GM21723 (cell line): ENCODE results near the gene MACF1.
"Not testable (repeated sequence)": the region's sequence is repeated elsewhere in the genome, so short reads cannot be mapped to it uniquely, and the experiment has no call there.

Experiments
- ATAC-seq: cut with Tn5 transposase; IDR thresholded peaks from one replicate; pipeline ENCODE4 v1.9.1; 2021; ENCODE audit warnings: mild to moderate bottlenecking, moderate library complexity; ENCODE audit not compliant: unreplicated experiment

The MACF1 gene

DNA sequence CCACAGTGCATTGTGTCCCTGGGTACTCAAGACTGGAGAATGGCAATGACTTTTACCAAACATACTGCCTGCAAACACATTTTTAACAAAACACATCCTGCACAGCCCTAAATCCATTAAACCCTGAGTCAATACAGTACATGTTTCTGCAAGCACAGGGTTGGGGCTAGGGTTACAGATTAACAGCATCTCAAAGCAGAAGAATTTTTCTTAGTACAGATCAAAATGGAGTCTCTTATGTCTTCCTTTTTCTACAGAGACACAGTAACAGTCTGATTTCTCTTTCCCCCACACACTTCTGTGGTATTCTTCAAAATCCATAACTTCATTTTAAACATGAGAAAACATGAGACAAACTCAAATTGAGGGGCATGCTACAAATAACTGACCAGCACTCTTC lies 300.8 kb downstream of the MACF1 start:
- ATAC-seq = no peak

DNA sequence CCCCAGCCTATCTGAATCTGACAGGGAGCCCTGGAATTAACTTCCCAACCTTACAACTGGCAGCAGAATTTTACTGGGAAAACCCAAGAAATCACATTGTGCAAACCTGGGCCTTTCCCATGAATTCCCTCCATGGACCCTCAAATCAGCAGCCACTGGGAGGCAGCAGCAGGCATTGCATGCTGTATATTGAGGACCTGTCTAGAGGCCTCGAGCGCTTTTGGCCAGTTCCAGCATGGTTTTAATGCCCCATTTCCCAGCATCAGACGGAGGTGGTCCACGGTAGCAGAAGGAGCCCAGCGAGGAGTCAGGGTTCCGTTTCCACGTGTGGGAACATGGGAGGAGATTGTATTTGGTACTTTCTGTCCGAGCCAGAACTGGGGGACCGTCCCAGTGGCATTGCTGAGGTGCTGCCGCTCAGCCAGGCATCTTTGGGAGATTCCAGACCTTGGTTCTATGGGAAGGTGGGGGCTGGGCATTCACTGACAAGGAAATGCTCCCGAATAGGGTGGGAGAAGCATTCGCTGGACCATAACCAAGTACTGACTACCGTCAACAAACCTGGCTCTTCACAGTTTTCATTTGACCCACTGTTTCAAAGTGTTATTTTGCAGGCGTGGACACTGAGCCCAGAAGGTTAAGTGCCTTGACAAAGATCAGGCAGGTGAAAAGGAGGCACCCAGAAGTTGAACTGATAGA lies 302.9 kb downstream of the MACF1 start:
- ATAC-seq = no peak

DNA sequence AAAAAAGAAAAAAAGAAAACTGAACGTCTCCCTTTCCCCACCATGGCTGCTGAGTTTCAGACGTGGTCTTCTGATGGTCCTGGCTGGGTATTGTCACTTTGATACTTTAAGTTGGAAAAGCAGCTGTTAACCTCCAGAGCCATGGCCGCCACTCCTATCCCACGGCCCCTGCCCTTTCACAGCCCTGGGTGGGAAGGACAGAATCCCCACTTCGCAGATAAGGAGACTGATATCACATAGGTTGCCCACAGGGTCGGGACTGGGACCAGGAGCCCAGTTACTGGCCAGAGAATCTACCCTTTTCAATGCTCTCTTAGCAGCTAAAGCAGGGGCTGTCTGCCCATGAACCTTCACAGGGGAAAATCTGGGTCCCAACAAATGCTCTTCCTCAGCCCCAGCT lies 303.8 kb downstream of the MACF1 start:
- no peak for ATAC-seq

DNA sequence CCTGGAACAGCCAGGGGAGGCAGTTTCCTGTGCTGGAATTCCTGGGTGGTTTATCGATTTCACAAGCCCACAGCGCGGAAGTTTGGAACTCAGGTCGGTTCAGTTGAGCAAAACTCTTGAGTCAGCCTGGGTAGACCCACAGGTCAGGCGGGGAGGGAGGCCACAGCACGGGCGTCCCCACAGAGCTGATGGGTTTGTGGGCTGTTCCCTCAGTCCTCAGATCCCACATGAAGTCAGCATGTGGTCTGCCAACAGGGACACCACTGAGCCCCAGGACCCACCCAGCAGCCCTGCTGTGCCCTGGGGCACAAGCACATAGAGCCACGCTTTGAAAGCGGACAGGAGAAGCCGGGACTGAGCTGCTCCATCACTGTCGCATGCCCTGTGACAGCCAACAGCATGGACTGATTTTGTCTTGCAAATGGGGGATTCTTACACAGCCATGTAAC lies 304.4 kb downstream of the MACF1 start:
- ATAC-seq = peak; percentile 25

DNA sequence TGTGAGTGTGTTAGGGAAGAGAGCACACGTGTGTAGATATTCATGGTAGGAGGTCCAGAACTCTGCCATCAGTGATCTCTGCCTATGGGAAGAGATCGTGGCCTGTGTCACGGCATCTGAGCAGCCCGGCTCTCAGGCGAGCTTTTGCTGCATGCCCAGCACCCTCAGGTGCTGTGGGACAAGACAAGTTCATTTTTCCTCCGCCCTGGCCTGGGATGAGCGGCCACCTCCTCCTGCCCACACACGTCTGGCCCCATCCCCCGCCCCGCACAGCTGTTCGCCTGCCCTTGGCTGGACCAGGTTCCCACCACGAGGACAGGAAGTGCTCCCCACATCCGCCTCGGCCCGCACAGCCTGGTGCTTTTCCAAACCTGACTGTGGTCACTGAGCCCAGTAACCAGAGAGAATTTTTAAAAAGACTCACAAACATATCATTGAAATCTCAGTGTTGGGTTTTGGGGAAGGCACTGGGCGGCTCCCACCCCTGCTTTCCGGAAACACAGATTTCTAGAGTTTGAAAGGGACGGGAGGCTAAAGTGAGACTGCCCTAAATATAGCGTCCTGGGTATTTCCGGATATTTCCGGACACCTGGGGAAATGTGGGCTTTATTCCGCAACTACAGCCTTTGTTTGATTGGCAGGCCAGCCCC lies 305.0 kb downstream of the MACF1 start:
- ATAC-seq = peak; percentile 59

DNA sequence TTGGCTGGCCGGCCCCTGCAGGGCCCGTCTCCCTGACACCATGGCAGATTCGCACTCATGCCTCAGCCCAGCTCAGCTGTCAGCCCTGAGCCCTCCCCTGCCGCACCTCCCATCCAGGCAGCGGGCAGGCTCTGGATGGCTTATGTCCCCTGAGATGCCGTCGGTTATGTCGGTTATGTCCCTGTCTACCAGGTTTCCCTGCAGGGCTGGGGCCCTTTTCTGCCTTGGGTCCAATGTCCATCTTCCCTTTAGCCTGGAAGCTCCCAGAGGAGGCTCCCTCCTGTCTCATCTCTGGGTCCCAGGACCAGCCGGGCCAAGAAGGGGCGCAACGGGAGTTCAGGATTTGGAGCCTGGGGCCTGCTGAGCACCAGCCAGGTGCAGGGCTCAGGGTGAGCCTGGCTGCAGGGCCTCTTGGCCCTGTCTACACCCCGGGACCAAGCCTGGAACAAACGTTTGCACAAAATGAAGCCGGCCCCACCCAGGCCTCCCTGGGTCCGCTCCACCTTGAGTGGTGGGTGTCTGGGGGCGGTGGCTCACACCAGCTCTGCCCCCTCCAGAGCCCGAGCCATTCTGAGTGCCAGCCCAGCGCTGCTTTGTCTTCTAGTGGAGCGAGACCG lies 306.2 kb downstream of the MACF1 start:
- not testable (repeated sequence) for ATAC-seq

DNA sequence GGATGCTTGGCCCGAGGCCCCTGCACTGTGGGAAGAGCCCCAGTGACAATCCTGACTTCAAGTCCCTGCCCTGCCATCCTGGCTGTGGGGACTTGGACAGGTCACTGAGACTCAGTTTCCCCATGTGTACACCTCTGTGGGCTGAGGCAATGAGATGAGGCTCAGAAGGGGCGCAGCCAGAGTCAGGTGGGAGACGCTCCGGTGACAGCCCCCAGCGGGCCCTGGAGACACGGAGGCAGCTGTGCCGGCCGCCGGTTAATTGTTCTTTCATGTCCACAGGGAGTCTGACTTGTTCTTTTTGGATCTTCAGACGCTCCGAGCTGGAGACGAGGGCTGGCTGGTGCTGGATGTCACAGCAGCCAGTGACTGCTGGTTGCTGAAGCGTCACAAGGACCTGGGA lies 307.0 kb downstream of the MACF1 start:
- not testable (repeated sequence) for ATAC-seq

DNA sequence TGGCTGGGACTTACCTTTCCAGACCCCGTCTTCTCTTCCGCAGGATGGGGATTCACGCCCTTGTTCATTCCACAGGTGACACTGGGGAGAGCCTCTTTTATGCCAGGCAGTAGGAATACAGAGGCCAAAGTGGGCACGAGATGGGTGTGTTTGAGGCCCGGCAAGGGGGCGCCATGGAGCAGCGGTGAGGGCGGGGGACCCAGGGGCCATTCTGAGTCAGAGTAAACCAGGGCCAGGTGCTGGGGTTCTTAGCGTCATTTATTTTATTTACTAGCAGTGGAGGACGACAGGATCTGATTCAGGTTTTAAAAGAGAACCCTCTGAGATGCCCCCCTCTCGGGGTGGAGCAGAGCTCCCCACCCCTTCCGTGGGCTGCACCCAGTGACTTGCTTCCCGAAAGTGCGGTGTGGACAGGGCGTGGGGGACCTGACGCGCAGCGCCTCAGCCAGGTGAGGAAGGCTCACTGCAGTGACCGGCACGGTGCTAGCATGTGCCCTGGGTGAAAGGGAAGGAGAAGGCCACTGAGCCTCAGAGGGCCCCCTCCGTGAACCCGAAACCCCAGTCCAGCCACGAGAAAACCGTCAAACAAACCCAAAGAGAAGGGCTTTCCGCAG lies 307.8 kb downstream of the MACF1 start:
- ATAC-seq = not testable (repeated sequence)

DNA sequence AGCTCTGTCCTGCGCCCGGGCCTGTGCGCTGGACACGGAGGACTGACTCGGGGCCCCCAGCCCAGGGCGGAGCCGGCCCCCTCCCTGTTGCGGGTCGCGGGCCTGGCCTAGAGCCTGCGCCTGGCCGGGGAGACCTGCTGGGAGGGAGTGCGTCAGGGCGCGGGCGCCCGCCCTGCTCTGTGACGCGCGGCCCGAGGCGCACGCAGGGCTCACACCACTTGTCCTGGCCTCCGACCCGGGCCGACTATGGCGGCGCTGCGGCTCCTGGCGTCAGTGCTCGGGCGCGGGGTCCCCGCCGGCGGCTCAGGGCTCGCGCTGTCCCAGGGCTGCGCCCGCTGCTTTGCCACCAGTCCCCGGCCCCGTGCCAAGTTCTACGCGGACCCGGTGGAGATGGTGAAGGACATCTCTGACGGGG lies 310.2 kb downstream of the MACF1 start:
- ATAC-seq = not testable (repeated sequence)

DNA sequence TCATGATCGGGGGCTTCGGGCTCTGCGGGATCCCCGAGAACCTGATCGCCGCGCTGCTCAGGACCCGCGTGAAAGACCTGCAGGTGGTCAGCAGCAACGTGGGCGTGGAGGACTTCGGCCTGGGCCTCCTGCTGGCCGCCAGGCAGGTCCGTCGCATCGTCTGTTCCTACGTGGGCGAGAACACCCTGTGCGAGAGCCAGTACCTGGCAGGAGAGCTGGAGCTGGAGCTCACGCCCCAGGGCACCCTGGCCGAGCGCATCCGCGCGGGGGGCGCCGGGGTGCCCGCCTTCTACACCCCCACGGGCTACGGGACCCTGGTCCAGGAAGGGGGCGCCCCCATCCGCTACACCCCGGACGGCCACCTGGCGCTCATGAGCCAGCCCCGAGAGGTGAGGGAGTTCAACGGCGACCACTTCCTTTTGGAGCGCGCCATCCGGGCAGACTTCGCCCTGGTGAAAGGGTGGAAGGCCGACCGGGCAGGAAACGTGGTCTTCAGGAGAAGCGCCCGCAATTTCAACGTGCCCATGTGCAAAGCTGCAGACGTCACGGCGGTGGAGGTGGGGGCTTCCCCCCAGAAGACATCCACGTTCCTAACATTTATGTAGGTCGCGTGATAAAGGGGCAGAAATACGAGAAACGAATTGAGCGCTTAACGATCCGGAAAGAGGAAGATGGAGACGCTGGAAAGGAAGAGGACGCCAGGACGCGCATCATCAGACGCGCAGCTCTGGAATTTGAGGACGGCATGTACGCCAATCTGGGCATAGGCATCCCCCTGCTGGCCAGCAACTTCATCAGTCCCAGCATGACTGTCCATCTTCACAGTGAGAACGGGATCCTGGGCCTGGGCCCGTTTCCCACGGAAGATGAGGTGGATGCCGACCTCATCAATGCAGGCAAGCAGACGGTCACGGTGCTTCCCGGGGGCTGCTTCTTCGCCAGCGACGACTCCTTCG lies 310.9 kb downstream of the MACF1 start:
- ATAC-seq = not testable (repeated sequence)

DNA sequence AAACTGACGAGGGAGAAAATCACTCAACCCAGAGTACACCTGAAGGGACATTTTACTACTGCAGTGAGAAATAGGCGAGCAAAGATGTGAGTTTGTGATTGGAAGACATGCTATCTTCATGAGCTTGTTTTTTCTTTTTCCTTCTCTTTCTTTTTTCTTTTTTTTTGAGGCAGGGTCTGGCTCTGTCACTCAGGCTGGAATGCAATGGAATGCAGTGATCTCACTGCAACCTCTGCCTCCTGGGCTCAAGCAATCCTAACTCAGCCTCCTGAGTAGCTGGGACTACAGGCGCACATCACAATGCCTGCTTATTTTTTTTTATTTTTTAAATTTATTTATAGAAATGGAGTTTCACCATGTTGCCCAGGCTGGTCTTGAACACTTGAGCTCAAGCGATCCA lies 312.3 kb downstream of the MACF1 start:
- ATAC-seq = not testable (repeated sequence)

DNA sequence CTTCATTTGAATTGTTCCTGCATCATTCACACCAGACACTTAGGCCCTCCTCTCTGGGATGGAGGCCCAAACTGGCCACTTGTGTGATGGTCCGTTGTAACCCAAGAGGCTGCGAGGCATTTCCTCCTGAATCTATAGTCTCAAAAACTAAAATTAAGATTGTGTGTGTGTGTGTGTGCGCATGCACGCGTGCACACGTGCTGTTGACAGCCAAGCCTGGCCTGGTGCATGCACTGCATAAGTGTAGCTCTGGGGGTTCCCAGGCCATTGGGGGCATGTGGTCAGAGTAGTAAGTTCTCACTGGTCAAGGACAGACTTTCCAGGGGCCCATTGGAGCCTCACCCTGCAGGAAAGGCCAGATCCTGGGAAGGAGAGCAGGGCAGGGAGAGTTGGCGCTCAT lies 313.4 kb downstream of the MACF1 start:
- not testable (repeated sequence) for ATAC-seq

DNA sequence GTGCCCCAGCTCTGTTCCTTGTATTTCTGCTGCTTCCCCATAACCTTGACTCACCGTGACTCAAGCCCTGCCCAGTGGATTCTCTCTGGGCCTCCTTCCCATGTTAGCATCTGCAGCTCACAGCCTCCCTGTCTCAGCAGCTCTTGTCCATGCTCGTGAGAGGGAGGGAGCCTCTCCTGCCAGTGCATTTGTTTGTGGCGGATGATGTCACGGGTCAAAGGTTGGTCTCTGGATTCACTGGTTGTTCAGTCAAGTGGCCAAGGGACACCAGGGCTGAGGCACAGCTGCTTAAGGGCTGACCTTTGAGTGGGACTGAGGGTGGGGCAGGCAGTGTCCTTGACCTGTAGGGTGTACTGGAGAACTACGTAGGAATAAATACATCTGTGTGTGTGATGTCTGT lies 314.9 kb downstream of the MACF1 start:
- ATAC-seq = not testable (repeated sequence)

DNA sequence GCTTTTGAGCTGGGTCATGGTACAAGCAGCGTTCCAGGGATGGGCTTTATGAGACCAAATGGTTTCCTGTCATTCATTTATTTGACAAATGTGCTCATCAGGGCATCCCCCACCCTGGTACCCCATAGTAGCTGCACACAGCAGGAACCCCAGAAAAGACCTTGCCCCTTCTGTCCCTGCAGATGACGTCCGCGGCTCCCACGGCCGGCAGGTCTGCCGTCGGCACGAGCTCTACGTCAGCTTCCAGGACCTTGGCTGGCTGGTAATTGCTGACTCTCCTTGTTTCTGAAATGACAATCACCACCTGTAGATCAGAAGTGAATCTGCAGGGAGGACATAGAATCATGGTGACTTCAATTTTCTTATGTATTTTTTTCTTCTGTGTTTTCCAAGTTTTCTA lies 317.7 kb downstream of the MACF1 start:
- ATAC-seq = not testable (repeated sequence)

DNA sequence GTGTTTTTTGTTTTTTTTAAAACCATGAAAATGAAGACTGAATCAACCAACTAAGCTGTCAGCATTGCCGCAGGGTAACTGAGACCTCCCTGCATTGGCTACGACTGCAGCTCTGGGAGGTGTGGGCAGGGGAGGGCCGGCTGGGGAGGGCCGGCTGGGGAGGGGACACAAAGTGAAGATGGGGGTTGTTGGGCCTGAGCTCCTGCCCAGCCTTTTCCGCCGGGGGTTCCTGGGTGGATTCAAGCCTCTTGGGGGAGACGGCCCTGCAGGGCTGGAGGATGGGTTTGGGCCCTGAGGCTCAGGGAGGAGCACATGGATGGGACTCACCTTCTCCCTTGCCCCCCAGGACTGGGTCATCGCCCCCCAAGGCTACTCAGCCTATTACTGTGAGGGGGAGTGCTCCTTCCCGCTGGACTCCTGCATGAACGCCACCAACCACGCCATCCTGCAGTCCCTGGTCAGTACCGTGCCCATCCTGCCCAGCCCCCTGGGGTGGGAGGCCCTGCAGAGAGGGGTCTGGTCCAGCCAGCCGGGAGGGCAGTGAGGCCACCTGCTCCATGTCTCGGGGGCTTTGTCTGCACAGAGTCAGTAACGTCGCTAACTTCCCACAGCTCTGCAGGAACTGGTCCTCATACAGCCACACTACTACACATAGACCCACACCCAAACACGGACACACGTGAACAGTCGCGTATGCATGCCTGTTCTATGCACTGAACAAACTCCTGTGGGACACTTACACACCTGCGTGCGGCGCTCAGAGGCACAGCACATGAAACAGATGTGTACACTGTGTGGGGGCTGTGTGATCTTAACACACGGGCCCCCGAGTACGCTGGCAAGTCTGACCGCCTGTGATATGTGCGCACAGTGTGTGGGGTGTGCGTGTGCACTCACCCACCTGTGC lies 318.4 kb downstream of the MACF1 start:
- no peak for ATAC-seq

DNA sequence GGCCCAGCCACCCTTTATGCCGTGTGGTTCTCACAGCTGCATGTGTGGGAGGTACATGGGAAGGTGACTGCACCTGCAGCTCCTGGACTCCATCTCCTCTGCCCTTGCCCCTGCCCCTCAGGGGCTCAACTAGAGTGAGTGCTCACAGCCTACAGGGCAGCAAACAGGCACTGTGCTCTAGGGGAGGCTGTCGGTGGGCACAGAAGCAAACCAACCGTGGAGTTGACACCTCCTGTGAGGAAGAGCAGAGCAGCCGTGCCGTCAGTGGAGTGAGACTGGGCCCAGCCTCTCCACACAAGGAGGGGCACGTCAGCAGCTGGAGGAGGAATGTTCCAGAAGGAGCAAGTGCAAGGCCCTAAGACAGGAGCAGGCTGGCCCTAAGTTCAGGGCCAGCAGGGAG lies 319.7 kb downstream of the MACF1 start:
- ATAC-seq = no peak

DNA sequence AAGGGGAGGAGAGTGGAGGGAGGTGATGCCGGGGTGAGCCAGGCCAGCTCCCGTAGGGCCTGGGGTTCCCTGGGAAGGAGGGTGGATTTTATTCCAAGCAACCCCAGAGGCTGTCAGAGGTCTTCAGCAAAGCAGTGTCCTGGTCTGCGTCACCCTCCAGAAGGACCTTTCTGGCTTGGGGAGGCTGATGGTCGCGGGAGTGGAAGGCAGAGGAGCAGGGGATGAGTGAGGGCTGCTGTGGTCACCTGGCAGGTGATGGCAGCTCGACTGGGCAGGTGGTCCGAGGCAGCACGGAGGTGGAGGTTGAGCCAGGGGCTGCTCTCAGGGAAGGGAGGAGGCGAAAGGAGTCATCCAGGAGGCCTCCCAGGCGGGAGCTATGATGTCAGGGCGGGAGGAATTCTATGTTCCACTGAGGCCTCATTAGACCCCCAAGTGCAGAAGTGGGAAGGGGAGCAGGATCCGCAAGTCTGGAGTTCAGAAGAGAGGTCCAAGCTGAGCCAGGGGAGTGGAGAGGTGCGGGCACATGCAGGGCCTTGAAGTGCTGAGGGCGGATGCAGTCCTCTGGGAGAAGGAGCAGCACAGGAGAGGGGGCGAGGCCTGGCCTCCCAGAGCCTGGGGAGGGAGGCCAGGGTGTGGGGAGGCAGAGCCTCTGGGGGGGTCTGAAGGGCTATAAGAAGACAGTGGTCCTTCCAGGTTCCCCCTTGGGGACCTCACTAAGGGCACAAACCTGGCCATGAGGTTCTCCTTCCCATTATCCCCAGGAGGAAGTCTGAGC lies 320.3 kb downstream of the MACF1 start:
- ATAC-seq = no peak

DNA sequence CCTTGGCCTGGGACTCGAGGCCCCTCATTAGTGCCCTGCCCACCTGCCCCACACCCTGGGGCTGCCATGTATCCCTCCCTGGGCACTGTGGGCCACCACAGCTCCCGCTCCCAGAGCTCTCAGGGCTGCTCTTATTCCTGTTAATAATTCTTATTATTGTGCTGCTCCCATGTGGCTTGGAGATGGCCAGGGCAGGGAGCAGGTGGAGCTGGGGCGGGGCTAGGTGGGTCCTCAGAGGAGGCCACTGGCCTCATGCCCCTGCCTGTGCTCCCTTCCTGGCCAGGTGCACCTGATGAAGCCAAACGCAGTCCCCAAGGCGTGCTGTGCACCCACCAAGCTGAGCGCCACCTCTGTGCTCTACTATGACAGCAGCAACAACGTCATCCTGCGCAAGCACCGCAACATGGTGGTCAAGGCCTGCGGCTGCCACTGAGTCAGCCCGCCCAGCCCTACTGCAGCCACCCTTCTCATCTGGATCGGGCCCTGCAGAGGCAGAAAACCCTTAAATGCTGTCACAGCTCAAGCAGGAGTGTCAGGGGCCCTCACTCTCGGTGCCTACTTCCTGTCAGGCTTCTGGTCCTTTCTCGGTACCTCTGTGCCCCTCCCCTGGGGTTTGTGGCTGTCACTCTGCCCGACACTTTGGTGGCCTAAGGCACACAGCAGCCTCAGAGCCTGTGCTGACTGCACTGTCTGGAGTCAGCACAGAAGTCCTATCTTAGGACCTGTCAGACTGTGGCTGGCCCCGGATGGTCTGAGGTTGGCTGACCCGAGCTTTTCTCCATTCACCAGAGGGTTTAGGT lies 321.1 kb downstream of the MACF1 start:
- ATAC-seq = peak; percentile 91
